Stimulated activated CD4-positive, alpha-beta T cell treated with anti-CD3 and anti-CD28 coated beads, Interleukin-1b, Interleukin-23, amount 100 ng/mL, for 24 hours (primary cell): ENCODE measurements around the gene WRNIP1.
"Not testable (repeated sequence)": the region's sequence is repeated elsewhere in the genome, so short reads cannot be mapped to it uniquely, and the experiment has no call there.

Source experiments
- DNase-seq, 4 experiments: peaks; one replicate each; pipeline ENCODE4 v3.0.0-alpha.2; 2020; ENCODE audit warnings: low read depth in 4 of 4, low spot score in 1 of 4

The WRNIP1 gene

DNA sequence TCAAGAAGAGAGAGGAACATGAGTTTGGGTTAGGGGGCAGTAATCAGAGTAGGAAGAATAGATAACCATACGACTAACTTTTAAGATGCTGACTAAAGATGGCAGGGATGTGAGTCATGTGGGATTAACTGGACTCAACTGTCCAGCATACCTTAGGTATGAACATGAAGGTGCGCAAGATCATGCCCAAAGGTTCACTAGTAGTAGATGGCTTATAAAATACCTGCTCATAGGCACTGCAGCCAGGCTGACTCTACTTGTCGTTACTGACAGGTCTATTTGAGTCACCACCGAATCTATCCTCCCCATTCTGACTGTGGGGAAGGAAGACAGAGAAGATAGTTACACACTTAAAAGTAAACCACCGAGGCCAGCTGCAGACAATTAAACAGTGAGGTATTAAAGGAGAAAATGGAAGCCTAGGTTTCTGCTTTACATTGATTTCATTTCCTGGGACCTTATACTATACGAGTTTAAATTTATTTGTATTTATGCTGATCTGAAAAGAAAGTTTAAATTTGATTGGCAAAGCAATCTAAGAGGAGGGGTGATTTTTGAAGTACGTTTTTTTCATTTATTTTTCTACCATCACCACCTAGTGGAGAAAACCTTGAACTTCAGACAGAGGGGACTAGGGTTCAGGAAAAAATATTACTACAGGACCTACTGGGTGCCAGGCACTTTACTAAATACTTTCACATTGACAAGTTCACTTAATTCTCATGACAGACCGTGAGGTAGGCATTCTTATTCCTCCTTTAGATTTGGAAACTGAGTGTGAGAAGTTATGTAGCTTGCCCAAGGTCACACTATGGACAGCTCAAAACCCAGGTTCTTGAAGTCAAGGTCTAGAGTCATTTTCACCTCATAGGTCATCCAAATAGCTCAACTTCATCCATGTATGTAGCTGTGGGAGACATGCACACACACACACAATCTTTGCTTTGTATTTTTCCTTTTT is 4.0 kb upstream of the WRNIP1 start:
- no peak for DNase-seq

DNA sequence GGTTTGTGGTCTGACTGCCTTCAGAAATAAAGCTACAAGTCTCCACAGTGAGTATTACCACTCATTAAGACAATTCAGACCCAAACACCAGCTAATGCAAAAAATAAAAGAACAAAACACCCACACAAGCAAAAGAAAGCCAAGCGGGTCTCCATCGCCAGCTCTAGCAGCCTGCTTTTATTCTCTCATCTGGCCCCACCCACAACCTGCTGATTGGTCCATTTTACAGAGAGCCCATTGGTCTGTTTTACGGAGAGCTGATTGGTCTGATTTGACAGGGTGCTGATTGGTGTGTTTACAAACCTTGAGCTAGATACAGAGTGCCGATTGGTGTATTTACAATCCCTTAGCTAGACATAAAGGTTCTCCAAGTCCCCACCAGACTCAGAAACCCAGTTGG is 2.3 kb upstream of the WRNIP1 start:
- DNase-seq: not testable (repeated sequence)

DNA sequence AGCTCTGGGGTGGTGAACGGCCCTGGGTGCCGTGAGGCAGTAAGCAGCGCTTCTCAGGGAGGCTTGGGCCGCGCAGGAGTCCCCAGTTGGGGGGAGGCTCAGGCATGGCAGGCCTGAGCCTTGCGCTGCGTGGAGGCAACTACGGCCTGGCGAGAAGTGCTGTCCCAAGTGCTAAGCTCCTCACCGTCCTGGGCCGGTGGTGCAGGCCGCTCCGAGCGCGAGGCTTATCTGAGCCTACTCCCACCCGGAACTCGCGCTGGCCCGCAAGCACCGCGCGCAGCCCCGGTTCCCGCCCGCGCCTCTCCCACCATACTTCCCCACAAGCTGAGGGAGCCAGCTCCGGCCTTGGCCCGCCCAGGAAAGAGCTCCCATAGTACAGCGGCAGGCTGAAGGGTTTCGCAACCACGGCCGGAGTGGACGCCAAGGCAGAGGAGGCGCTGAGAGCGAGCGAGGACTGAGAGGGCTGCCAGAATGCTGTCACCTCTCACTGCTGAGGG is 1.8 kb upstream of the WRNIP1 start:
- DNase-seq: no peak

DNA sequence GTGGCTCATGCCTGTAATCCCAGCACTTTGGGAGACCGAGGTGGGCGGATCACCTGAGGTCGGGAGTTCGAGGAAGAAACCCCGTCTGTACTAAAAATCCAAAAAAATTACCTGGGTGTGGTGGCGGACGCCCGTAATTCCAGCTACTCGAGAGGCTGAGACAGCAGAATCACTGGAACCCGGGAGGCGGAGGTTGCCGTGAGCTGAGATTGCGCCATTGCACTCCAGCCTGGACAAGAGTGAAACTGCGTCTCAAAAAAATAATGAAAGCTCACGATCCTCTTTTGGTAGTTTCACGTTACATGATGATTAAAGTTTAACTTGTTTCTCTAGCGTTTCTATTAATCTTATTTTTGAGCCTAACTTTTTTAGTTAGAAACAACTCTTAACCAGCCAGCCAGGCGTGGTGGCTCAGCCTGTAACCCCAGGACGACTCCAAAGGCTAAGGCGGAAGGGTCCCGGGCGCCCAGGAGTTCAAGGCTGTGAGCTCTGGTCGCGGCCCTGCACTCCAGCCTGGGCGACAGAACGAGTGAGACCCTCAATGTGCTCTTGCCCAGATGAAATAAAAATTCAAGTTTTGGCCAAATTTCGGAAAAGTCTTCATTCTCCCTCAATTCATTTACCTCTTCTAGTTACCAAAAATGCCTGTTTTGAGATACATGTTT is 1.2 kb upstream of the WRNIP1 start:
- DNase-seq: no peak

DNA sequence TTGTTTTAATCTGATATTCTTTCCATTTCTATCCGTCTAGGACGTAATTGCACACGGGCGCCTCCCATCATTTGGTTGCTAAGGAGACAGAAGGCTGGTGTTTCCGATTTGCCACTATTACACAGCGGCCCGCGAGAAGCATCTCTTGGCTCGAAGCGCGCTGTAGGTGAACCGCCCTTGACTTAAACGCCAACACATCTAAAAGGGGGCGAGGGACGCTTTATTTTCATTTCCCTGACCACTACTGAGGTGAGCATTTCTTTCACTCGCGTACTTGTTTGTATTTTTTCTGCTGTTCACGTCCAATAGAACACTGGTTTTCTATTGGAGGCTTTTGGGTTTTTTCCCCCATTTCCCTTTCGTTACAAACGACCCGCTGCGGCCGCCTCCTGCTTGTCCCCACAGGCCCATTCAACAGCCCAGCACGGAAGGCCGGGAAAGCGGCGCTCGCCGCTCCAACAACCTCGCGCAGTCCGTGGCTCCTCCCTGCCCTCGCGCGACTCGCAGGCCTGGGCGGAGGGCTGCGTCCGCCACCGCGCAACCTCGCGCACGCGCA is 505 bp upstream of the WRNIP1 start:
- DNase-seq: peak; percentile 21 to 31 (median 24)

DNA sequence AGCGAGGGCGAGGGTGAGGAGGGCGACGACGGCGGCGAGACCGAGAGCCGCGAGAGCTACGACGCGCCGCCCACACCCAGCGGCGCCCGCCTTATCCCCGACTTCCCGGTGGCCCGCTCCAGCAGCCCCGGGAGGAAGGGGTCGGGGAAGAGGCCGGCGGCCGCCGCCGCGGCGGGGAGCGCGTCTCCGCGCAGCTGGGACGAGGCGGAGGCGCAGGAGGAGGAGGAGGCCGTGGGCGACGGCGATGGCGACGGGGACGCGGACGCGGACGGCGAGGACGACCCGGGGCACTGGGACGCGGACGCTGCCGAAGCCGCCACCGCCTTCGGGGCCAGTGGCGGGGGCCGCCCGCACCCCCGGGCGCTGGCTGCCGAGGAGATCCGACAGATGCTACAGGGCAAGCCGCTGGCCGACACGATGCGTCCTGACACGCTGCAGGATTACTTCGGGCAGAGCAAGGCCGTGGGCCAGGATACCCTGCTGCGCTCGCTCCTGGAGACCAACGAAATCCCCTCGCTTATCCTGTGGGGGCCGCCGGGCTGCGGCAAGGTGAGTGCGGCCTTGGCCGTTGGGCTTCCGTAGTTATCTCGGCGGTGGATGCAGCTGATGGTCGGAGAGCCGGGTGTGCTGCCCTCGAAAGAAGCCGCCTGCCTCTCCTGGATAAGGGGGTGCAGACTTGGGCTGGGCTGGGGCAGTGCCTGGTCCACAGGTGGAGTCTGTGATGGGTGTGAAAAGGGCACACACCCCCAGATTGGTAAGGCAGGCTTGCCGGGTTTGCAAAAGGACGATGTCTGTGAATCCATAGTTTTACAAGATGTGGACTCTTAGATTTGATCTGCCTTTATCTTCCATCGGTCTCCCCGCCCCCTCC is 938 bp downstream of the WRNIP1 start:
- DNase-seq: peak in 2 of 4 experiments; percentile 12 to 25

DNA sequence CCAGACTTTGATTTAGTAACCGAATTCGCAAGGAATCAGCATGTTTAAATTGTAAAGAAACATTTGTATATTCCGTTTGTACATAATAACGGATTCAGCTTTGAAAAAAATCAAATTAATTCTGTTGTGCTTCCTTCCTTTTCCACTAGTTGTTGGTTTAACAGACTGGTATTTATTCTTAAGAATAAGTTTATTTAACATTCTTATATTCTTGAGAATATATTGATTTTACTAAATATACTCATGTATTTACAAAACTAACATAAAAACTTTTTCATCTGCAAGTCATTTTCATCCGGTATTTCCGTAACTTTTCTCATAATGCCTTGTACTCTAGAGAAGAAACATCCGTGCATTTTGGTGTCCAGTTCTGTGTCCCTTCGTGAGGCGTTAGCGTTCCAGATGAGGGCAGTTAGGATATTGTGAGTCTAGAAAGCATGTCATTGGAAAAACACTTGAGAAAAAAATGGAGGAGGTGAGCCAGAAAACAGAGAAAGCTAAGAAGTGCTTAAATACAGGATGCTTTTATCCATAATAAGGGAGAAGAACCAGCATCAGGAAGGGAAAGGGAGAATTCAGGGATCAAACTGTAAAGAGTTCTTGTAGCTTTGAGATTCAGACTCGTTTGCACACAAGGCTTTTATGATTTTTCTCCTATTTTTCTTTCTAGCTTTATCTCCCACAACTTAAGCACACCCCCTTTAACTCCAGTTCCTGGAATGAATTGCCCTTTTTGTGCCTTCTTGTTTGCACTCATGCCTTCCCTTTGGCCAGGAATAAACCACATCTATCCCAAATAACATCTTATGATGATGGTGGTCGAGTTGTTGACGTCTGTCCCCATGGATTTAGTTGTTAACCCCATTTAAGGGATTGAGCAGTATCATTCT is 1.8 kb downstream of the WRNIP1 start:
- DNase-seq: no peak

DNA sequence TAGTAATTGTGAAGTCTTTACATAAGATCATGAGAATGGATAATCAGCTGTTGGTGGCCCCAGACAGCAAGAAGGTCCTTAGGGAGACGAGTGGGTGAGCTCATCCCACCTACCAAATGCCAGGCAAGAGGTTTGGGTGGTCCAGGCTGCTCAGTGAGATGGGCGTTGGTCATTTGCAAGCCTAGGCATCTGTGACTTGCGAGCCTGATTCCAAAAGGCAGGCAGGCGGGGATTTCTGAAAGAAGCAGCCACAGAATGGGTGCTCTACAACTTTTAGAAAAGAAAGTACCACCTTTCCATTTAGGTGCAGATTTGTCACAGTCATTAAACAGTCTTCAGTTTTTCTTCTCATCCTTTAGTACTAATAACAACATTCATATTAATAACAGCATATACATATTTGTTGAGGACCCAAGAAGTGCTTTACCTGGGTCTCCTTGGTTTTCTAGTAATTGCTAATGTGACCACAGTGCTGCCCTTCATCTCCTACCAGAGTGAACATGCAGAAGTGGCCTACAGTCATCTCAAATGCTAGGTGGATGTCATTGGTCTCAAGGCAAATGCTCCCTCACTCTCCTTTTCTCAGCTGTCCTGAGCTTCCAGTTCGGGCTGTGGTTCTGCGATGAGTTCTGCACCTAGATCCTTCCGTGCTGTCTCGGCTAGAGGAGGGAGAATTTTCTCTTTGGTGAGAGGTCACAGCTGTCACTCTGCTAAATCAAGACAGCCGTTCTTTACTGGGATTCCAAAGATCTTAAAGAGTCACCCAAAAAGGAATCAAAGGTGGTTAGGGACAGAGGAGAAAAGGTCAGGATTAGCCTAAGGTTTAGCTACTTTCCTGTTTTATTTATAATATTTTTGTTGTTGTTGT is 2.7 kb downstream of the WRNIP1 start:
- no peak for DNase-seq

DNA sequence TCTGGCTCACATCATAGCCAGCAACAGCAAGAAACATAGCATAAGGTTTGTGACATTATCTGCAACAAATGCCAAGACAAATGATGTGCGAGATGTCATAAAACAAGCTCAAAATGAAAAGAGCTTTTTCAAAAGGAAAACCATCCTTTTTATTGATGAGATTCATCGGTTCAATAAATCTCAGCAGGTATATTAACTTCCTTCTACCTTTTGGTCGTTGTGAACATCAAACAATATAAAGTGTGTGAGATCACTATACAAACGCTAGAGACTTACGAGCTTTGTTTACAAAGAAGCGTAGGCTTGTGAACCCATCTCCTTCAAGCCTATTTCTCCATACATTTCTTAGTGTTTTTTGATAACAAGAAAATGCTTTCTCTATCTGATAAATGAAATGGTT is 3.5 kb downstream of the WRNIP1 start:
- no peak for DNase-seq

- DNase-seq: no peak
Observed at GRCh38 chr6:2770171-2770570, 5.0 kb downstream of the WRNIP1 start.

DNA sequence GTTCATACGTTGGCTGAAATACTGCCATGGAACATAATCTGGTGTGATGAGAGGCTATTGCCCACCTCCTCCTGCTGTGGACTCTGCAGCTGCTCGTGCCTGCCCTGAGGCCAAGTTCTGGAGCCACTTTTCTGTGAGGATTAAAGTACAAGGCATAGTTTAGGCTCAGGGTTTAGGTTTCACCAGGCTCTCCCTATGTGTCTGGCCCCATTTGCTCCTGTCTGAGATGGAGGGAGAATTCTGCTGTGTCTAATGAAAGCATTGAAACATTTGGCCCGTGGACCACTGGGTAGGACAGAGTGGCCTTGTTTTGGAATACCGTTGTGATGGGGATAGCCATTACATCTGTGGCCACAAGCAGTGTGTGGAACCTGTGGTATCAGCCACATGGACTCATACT is 5.9 kb downstream of the WRNIP1 start:
- no peak for DNase-seq

DNA sequence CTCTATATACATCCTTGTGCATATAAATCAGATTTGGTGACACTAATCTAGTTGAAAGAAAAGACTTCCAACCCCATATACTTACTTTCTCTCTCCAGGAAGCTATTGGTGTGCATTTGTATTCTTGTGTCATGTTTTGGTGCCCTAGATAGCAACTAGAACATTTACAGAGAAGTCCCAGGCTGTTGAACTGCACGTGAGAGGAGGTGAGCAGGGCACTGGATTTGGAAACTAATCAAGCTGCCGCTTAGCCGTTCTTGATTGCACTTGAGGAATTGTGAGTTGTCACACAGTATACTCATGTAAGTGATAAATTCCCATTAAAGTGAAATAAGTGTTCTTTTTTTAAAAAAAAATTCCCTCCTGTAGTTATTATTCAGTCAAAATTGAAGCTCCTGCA is 7.6 kb downstream of the WRNIP1 start:
- DNase-seq: no peak

GRCh38 chr6:2773449-2773848 is 8.3 kb downstream of the WRNIP1 start:
- no peak for DNase-seq

DNA sequence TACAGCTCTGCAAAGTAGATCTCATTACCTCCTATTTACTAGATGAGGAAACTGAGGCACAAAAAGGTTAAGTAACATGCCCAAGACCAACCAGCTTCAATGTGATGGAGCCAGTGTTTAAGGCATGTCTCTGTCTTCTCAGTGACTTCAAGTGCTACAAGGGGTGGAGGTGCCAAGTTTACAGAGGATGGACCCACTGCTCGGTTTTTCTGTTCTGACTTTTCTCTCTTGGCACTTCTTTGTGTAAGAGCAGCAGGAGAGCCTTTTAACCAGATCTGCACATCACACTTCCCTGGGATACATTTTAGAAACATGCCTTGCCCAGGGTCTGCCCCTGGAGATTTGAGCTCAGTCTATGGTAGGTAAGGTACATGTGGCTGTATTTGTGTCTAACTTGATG is 9.8 kb downstream of the WRNIP1 start:
- DNase-seq: no peak

GRCh38 chr6:2777249-2777648 is 12.1 kb downstream of the WRNIP1 start:
- DNase-seq: no peak

GRCh38 chr6:2780102-2780737 is 15.0 kb downstream of the WRNIP1 start:
- DNase-seq: no peak

DNA sequence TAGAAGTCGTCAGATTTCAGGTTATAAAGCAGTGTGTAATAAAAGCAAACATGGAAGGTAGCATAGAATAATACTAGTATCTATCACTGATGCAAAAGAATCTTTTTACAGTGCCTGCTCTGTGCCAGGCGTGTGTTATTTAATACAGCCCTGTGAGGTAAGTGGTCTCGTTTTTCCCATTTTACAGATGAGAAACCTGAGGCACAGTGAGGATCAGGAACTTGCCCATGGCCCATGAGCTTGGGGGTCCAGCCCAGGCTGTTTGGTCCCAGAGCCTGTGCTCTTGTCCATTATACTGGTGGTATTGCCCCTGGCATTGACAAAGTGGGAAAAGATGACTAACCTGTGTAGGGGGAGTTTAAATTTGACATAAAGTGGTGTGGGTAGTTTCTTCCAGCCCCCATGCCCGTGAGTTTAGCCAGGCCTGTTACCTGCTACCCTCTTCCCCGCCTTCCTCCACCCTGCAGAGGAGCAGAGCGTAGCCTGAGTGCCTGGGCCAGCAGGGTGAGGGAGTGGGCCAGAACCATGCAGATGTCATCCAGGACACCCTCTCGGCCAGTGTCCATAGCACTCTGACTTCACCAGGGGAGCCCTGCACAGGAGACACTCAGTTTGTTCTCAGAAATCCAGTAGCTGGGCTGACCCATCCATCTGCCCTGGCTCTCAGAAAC is 16.6 kb downstream of the WRNIP1 start:
- DNase-seq: no peak

GRCh38 chr6:2782356-2782708 is 17.1 kb downstream of the WRNIP1 start:
- DNase-seq: no peak
